SK-N-SH treated with all-trans-retinoic acid at 6 μM for 48 hours (cell line): ENCODE data around the gene DIPK1A.

ENCODE experiments used
- ARNTL ChIP-seq: fragments of 450-650 bp; formaldehyde crosslinking; IDR thresholded peaks from 2 replicates; pipeline ENCODE4 v1.5.0; 2020; ENCODE audit warnings: low read depth, mild to moderate bottlenecking, moderate library complexity, borderline replicate concordance
- ZNF70 ChIP-seq: fragments of 450-650 bp; formaldehyde crosslinking; IDR thresholded peaks from 2 replicates; pipeline ENCODE4 v1.5.0; 2020; ENCODE audit warnings: mild to moderate bottlenecking, moderate library complexity
- TF ChIP-seq, protein P1 (sequence below): fragments of 250-450 bp; sonication (Bioruptor Pico); IDR thresholded peaks from 2 replicates; pipeline ENCODE4 v1.5.1; 2021; ENCODE audit warnings: mild to moderate bottlenecking, moderate library complexity
- TF ChIP-seq, protein P2 (sequence below): fragments of 250-450 bp; sonication (Bioruptor Pico); IDR thresholded peaks from 2 replicates; pipeline ENCODE4 v1.5.0; 2020; ENCODE audit warnings: mild to moderate bottlenecking, moderate library complexity

DNA sequence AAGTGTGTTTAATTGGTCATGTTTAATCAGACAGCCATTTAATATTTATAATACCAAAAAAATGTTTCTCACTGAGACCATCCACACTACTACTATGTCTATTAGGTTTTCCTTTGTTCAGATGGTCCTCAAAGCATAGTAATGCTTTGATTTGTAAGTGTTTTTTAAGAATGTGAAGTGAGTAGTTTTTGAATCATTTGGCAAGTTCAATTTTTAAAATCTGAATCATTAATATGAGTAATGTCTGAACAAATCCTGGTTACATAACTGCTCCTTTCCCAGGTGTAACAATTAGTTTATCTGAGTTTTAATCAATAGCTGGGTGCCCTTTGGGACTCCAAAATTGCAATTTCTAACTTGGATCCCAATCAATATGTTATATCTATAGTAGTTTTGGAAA is 152.9 kb downstream of the DIPK1A start:
- TF ChIP-seq ARNTL (no peak), ZNF70 (CRISPR knock-in tag) (no peak)
- TF ChIP-seq, protein P1, sequence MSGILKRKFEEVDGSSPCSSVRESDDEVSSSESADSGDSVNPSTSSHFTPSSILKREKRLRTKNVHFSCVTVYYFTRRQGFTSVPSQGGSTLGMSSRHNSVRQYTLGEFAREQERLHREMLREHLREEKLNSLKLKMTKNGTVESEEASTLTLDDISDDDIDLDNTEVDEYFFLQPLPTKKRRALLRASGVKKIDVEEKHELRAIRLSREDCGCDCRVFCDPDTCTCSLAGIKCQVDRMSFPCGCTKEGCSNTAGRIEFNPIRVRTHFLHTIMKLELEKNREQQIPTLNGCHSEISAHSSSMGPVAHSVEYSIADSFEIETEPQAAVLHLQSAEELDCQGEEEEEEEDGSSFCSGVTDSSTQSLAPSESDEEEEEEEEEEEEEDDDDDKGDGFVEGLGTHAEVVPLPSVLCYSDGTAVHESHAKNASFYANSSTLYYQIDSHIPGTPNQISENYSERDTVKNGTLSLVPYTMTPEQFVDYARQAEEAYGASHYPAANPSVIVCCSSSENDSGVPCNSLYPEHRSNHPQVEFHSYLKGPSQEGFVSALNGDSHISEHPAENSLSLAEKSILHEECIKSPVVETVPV (CRISPR knock-in tag), result no peak
- TF ChIP-seq, protein P2, sequence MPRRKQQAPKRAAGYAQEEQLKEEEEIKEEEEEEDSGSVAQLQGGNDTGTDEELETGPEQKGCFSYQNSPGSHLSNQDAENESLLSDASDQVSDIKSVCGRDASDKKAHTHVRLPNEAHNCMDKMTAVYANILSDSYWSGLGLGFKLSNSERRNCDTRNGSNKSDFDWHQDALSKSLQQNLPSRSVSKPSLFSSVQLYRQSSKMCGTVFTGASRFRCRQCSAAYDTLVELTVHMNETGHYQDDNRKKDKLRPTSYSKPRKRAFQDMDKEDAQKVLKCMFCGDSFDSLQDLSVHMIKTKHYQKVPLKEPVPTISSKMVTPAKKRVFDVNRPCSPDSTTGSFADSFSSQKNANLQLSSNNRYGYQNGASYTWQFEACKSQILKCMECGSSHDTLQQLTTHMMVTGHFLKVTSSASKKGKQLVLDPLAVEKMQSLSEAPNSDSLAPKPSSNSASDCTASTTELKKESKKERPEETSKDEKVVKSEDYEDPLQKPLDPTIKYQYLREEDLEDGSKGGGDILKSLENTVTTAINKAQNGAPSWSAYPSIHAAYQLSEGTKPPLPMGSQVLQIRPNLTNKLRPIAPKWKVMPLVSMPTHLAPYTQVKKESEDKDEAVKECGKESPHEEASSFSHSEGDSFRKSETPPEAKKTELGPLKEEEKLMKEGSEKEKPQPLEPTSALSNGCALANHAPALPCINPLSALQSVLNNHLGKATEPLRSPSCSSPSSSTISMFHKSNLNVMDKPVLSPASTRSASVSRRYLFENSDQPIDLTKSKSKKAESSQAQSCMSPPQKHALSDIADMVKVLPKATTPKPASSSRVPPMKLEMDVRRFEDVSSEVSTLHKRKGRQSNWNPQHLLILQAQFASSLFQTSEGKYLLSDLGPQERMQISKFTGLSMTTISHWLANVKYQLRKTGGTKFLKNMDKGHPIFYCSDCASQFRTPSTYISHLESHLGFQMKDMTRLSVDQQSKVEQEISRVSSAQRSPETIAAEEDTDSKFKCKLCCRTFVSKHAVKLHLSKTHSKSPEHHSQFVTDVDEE, result no peak
